Effector memory CD4-positive, alpha-beta T cell (primary cell): ENCODE results near the gene PBX1.

ENCODE experiments used
- DNase-seq, 3 donors: peaks; one replicate each; pipeline ENCODE4 v3.0.0-alpha.2; 2020
- H3K27ac ChIP-seq: 2 replicates; pipeline ENCODE4 v1.7.0; 2013; ENCODE audit warnings: mild to moderate bottlenecking, low read length, moderate library complexity; ENCODE audit not compliant: insufficient read depth, poor library complexity, severe bottlenecking
- H3K27me3 ChIP-seq: replicated peaks from 2 replicates; pipeline ENCODE4 v1.7.0; 2013; ENCODE audit warnings: mild to moderate bottlenecking, low read length; ENCODE audit not compliant: insufficient read depth, control insufficient read depth, poor library complexity, severe bottlenecking
- H3K36me3 ChIP-seq: 2 replicates; pipeline ENCODE4 v1.7.0; 2013; ENCODE audit warnings: mild to moderate bottlenecking, low read length, moderate library complexity; ENCODE audit not compliant: control insufficient read depth, insufficient read depth
- H3K4me1 ChIP-seq: 2 replicates; pipeline ENCODE4 v1.7.0; 2013; ENCODE audit warnings: low read length, mild to moderate bottlenecking; ENCODE audit not compliant: control insufficient read depth, insufficient read depth, poor library complexity, severe bottlenecking
- H3K4me3 ChIP-seq: 2 replicates; pipeline ENCODE4 v1.7.0; 2013; ENCODE audit warnings: low read length, low read depth, mild to moderate bottlenecking; ENCODE audit not compliant: insufficient read depth, poor library complexity, severe bottlenecking
- H3K9me3 ChIP-seq: 2 replicates; pipeline ENCODE4 v1.7.0; 2013; ENCODE audit warnings: mild to moderate bottlenecking, low read length, moderate library complexity; ENCODE audit not compliant: control insufficient read depth

Gene PBX1

GRCh38 chr1:164709541-164710278 is 150.7 kb downstream of the PBX1 start:
- Histone ChIP-seq H3K27me3 (no peaks in the 10 kb centered on the region), H3K36me3 (no peaks in the 10 kb centered on the region), H3K4me3 (no peak overlapping the region), H3K4me1 (no peaks in the 10 kb centered on the region), H3K27ac (no peak overlapping the region), H3K9me3 (no peaks in the 10 kb centered on the region)
- DNase-seq = no peak

- H3K9me3 ChIP-seq = no peaks in the 10 kb centered on the region
- no peaks in the 10 kb centered on the region for H3K36me3 ChIP-seq
- H3K27ac ChIP-seq = no peak overlapping the region
- no peaks in the 10 kb centered on the region for H3K4me1 ChIP-seq
- no peaks in the 10 kb centered on the region for H3K27me3 ChIP-seq
- H3K4me3 ChIP-seq = no peak overlapping the region
- DNase-seq = no peak
Observed at GRCh38 chr1:164712131-164713036, 153.4 kb downstream of the PBX1 start.

- H3K36me3 ChIP-seq = no peaks in the 10 kb centered on the region
- no peaks in the 10 kb centered on the region for H3K4me1 ChIP-seq
- no peak overlapping the region for H3K4me3 ChIP-seq
- H3K27ac ChIP-seq = no peak overlapping the region
- no peaks in the 10 kb centered on the region for H3K27me3 ChIP-seq
- no peaks in the 10 kb centered on the region for H3K9me3 ChIP-seq
- DNase-seq = no peak
Observed at GRCh38 chr1:164713456-164714207, 154.6 kb downstream of the PBX1 start.

- no peak for DNase-seq
- H3K36me3 ChIP-seq = no peaks in the 10 kb centered on the region
- H3K27ac ChIP-seq = no peak overlapping the region
- H3K4me1 ChIP-seq = no peaks in the 10 kb centered on the region
- no peaks in the 10 kb centered on the region for H3K9me3 ChIP-seq
- no peaks in the 10 kb centered on the region for H3K27me3 ChIP-seq
- no peak overlapping the region for H3K4me3 ChIP-seq
Observed at GRCh38 chr1:164716992-164717703, 158.2 kb downstream of the PBX1 start.

- H3K4me1 ChIP-seq = no peaks in the 10 kb centered on the region
- no peaks in the 10 kb centered on the region for H3K9me3 ChIP-seq
- H3K36me3 ChIP-seq = no peaks in the 10 kb centered on the region
- DNase-seq = no peak
- H3K4me3 ChIP-seq = no peak overlapping the region
- no peak overlapping the region for H3K27ac ChIP-seq
- no peaks in the 10 kb centered on the region for H3K27me3 ChIP-seq
Observed at GRCh38 chr1:164718821-164719220, 159.8 kb downstream of the PBX1 start.

GRCh38 chr1:164719676-164720439 is 160.9 kb downstream of the PBX1 start:
- Histone ChIP-seq H3K27me3 (no peaks in the 10 kb centered on the region), H3K27ac (no peak overlapping the region)
- DNase-seq = no peak

GRCh38 chr1:164720440-164721227 is 161.7 kb downstream of the PBX1 start:
- H3K27me3 ChIP-seq = no peaks in the 10 kb centered on the region
- H3K9me3 ChIP-seq = no peaks in the 10 kb centered on the region
- H3K4me3 ChIP-seq = no peak overlapping the region
- H3K27ac ChIP-seq = no peak overlapping the region
- no peak for DNase-seq
- H3K36me3 ChIP-seq = no peaks in the 10 kb centered on the region
- H3K4me1 ChIP-seq = no peaks in the 10 kb centered on the region

More at GRCh38 chr1:164719676-164720439, 160.9 kb downstream of the PBX1 start:
- Histone ChIP-seq H3K36me3 (no peaks in the 10 kb centered on the region), H3K4me3 (no peak overlapping the region), H3K9me3 (no peaks in the 10 kb centered on the region), H3K4me1 (no peaks in the 10 kb centered on the region)

GRCh38 chr1:164721228-164721496 is 162.2 kb downstream of the PBX1 start:
- no peaks in the 10 kb centered on the region for H3K9me3 ChIP-seq
- H3K27me3 ChIP-seq = no peaks in the 10 kb centered on the region
- H3K27ac ChIP-seq = no peak overlapping the region
- H3K4me3 ChIP-seq = no peak overlapping the region
- no peaks in the 10 kb centered on the region for H3K4me1 ChIP-seq
- no peak for DNase-seq
- no peaks in the 10 kb centered on the region for H3K36me3 ChIP-seq
